ENCODE measurements around the gene AGMO.

DNA sequence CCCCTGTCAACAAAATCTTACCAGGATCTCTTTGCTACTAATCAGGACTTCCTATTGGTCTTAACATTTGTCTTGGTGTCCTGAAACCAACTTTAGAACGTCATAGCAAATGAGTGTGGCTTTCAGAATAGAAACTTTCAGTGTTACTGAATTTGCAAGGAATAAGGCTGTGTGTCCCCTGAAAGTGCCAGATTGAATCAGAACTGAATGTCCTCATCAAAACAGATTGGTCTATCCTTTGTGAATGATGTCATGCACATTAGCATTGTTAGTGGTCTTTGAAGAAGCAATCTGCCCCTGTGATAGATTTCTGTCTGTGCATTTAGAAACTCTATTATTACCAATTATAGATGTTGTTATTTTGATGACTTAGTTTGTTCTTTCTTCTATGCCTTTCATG, 119.9 kb downstream of the AGMO start:
- TF ChIP-seq CTCF (conservative IDR thresholded peaks at IDR 0.05; ENCODE audit: low read length), result no peak
- TF ChIP-seq EZH2phosphoT487 (IDR thresholded peaks at IDR 0.05; ENCODE audit: borderline replicate concordance), result no peak

Measured in Loucy (cell line).